GM23248 (cell line): Measurements from ENCODE around the gene FIS1.

Experiments used
- EZH2 ChIP-seq: fragments of 200-600 bp; sonication (generic); IDR thresholded peaks from 2 replicates; pipeline ENCODE4 v1.6.1; 2018; ENCODE audit warnings: antibody characterized with exemption, mild to moderate bottlenecking; ENCODE audit not compliant: insufficient read depth, poor library complexity, severe bottlenecking
- EZH2phosphoT487 ChIP-seq: fragments of 200-600 bp; sonication (generic); IDR thresholded peaks from 2 replicates; pipeline ENCODE4 v1.6.1; 2018; ENCODE audit warnings: antibody characterized with exemption, moderate library complexity, mild to moderate bottlenecking, low read depth; ENCODE audit not compliant: insufficient read depth

DNA sequence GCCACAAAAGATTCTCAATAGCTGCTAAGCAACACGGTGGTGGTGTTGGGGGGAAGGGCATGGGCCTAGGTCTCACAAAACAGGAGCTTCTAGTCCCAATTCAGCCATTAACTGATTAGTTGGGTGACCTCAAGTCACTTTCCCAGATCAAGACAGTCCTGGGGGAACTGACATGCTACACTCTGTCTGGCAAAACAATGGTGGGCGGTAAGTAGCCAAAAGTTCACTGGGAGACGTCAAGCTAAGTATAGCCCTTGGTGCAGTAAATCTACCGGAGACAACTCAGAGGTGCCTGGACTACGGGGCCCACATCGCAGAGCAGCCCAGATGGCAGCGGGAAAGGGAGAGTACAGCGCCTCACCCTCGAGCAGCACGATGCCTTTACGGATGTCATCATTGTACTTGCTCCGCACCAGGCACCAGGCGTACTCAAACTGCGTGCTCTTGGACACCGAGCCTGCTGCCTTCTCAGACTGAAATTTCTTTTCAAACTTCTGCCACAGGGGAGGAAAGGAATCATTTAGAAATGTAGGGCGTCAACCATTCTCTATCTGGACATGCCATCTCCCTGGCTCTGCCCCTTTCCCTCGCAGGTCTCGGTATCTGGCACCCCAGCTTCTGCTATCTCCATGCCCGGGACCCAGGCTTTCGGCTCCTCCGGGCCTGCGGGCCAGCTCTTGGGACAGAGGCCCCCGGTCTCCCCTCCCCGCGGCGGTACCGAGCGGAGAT is 1.1 kb downstream of the FIS1 start:
- TF ChIP-seq EZH2phosphoT487: no peak
- TF ChIP-seq EZH2: no peak
